NCI-H524 (cell line): ENCODE results near the gene ABHD12.
A peak's percentile ranks its signal among the peaks of the same experiment; 100 is the strongest.
"Not testable (repeated sequence)": the region's sequence is repeated elsewhere in the genome, so short reads cannot be mapped to it uniquely, and the experiment has no call there.

Source experiments
- DNase-seq, 2 experiments: peaks; one replicate each; lab custom pipeline; 2025; lab: John Stamatoyannopoulos, UW

Gene ABHD12

DNA sequence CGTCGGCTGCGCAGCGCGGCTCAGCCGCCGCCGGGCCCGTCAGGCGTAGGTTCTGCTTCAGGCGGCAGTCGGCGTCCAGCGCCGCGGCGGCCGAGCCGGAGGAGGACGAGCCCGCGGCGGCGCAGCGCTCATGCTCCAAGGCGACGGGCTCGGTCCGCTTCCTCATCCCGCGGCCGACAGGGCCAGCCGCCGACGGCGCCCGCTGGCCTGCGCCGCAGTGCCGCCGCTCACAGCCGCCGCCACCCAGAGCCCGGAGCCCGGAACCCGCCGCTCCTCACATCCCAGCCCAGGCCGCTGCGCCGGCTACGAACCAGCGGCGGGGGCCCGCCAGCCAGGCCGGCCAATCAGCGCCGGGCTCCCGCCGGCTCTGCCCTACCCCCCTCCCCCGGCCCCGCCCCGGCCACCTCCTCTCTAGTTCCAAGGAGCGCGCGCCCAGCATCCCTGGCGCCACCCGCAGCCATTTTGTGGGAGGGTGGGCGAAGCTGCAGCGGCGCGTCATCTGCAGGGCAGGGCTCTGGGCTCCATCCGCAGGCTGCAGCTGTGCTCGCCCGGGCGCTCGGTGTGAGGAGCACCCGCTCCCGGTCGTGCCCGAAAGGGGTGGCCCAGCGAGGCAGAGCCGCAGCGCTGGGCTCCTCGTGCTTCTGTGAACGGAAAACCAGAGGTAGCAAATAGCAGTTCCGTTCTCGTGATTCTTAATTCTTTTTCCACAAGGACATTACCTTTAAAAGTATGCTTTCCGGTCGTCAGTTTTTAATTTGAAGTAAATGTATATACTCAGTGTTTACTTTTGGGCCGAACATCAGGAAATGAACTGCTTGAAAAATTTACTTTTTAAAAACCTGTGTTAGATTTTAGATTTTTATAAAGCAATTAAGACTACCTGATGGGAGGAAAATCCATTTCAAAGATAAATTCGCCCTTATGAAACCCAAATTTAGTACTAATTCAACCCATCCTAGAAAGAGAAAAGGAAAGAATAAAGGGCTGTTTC, at the start of gene ABHD12:
TSS of gene ABHD12 (minus strand) at position 298 of the 991 bp plus-strand sequence. CDS start at position 166, 132 bp downstream.
- DNase-seq, result peak; percentile 95

DNA sequence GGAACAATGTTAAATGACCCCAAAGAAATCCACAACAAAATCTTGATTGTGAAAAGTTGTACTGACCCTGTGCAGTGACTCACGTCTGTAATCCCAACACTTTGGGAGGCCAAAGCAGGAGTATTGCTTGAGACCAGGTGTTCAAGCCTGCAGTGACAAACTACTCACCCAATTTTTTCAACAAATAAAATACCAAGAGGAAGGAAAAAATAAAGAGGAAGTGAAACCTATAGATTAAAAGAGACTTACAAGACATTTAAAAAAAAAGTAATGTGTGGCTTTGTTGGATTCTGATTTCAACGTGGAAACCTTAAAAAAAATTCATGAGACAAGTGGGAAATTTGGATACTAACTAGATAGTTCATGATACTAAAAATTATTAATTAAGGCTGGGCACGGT, 48.7 kb upstream of the ABHD12 start:
- no peak for DNase-seq

DNA sequence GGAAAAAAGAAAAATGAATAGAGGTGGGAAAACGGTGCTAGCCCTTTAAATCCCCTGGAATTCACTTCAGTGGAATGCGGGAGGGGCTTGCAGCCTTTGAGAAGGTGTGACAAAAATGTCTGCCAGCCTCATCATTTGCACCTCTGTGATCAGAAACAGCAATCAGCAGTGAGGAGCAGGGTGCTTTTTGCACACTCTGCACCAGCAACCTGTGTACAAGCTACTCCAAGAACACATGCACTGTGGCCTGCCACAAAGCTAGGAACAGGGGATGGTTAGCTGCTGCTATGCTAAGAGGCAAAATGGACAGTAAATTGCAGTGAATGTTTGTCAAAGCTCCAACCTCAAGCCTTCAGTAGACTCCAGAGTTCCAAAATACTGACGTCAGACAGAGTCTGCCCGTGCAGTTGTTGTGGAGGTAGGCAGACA, 46.5 kb upstream of the ABHD12 start:
- no peak for DNase-seq

DNA sequence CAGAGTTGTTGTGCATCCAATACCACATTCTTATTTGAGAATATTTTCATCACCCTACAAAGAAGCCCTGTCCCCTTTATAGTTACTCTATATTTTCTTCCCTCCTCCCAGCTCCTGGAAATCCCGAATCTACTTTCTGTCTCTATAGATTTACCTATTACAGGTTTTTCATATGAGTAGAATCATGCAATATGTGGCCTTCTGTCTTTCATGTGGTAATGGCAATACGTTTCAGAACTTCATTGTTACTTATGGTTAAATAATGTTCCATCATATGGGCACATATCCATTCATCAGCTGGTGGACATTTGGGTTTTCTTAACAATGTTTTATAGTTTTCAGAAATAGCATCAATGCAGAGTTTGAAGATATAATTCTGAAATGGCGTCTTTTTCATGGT, 33.9 kb upstream of the ABHD12 start:
- DNase-seq, result no peak

DNA sequence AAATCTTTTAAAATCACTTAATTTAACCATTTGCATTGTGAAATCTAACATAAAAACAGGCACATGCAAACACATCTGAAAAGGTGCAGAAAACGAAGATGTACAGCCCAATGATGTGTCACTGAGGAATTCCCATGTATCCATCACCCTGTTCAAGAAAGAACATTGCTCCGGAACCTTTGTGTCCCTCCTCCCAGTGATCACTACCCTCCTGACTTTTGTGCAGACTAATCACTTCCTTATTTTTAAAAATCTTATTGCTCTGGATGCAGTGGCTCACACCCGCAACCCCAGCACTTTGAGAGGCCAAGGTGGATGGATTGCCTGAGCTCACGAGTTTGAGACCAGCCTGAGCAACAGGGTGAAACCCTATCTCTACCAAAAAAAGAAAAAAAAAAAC, 31.4 kb upstream of the ABHD12 start:
- no peak for DNase-seq

DNA sequence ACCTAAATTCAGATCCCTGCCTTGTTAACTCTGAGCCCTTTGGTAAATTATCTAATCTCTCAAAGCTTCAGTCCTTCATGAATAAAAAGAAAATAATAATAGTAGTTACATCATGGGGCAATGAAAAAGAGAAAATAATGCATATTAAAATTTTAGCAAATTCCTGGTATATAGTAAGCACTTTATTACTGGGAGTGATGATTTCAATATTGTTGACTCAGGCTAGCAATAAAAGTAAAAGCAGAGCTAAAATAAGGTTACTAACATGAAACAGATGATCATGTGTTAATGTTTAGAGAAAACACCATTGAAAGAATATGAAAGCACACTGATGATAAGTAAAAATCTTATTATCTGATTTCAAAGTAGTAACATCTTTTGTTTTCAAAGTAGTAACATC, 30.5 kb upstream of the ABHD12 start:
- no peak for DNase-seq

DNA sequence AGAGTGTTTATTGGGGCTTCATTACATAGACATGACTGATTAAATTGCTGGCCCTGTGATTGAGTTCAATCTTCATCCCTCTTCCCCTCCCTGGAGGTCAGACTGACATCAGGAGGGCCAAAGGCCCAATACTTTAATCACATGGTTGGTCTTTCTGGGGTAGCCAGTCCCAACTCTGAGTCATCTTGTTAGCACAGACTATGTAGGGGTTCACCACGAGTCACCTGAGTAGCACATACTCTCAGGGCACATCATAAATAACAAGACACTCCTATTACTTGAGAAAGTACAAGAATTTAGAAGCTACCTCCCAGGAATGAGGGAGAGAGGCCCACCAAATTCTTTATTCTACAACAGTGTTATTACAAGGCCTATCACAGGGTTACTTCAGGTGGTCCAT, 28.1 kb upstream of the ABHD12 start:
- no peak for DNase-seq

DNA sequence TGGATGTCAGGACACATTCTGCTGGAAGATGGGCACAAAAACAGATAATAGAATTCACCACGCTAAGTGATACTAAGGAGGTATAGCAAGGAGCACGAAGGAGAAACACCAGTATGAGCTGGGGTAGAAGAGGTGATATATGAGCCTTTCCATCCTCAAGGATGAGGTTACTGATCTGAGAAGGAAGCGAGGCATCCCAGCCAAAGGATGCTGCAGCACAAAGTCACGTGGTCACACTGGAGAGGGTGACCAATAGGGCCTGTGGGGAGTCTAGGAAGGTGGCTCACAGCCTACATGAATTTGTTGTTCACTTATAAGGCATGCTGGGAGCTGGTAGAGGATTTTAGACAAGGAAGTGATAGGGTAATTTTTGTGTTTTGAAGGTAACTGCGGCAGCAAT, 18.3 kb upstream of the ABHD12 start:
- no peak for DNase-seq

DNA sequence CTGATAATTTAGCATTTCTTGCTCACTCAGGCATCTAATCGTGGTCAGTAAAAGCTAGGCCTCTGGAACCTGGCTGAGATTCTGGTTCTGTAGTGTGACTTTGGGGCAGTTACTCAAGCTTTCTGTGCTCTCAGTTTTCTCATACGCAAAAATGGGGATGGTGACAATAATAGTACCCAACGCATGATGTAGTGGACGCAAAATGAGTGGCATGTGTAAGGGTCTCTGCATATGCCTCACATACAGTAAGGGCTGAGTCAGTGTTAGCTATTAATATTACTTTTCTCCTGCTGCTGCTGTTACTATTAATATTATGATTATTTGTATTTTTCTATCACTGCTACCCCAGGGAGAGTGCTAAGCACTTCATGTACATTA, 17.5 kb upstream of the ABHD12 start:
- DNase-seq, result no peak

DNA sequence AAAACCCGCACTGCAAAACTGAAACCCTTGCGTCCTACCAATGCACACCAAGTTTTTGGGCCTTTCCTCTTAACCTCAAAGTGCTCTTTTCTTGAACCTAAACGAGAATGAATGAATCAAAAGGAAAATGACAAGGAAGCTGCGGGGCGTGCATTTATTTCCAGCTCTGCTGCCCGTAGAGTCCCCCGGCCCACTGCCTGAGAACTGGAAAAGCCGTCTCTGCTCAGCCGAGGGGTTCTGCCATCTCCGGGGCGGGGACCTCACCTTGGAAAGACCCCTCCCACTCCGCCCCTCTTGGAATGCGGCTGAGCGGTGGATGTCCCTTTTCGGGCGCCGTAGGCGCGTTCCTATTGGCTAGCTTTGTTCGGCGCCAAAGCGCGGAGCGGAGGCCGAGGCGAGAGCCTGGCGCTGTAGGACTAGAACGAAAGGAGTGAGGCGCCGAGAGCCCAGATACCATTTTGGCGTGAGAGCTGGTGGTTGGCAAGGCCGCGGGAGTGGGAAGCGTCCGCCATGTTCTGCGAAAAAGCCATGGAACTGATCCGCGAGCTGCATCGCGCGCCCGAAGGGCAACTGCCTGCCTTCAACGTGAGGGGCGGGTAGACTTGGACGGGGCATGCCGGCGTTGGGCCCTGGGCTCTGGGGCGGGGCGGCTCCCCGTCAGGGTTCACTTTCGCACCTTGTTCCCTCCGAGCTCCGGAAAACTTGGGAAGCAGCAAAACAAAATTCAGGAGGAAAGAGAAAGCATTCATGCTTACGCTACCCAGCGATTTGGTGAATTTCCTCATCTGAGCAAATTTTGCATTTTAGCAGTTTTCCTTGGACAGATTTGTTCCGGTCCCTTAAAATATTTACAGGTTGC, 16.9 kb upstream of the ABHD12 start, which contains the start of gene GINS1:
TSS of gene GINS1 (plus strand) at position 363 of the 859 bp plus-strand sequence. CDS start at position 511, 148 bp downstream.
- DNase-seq, result peak; percentile 86 to 97

DNA sequence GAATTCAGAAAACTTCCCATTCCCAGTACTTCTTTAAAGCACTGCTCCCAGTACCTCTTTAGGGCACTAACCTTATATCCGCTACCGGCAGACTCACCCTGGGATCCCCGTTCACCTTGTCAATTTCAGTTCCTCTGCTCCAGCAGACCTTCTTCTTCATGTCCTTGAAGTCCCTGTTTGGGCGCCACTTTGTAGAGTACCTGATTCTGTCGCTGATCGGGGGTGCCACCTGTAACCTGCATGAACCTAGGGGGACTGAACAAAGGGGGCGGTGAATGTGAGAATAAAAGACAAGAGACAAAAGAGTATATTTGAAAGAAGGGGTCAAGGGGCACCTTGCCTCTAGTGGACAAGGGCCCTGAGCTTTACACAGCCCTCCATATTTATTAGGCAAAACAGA, 11.9 kb upstream of the ABHD12 start:
- DNase-seq, result no peak

DNA sequence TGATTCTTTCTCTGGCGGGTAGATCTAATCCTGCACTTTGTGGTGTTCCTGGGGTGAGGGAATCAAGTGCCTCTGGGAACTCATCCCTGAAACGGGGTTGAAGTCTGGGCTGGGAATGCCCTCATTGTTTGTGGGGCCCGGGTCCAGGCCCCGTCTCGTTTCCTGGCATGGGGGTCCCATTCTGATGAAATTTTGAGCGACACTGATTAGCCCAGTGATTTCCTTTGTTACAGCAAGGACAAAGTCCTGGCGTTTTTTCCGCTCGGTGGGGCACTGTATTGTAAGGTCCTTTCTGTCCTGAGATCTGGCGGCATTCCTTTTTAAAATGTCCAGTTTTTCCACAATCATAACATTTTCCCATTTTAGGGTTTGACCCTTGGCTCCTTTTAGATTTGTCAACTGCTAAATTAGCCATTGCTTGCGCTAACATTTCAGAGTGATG, 9.7 kb upstream of the ABHD12 start:
- not testable (repeated sequence) for DNase-seq

DNA sequence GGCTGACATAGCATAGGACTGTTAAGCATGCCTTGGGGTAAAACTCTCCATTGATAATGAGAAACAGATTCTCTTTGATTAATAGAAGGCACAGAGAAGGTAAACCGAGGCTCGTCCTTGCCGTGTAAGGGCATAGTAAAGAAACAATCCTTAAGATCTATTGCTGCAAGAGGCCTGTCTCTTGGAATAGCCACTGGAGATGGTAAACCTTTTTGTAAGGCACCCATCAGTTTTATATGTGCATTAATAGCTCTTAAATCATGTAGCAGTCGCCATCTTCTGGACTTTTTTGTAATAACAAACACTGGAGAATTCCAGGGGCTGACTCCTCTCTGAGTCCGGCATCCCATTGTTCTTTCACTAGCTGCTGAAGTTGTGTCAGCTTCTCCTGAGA, 8.4 kb upstream of the ABHD12 start:
- DNase-seq, result peak; percentile 47 to 82

DNA sequence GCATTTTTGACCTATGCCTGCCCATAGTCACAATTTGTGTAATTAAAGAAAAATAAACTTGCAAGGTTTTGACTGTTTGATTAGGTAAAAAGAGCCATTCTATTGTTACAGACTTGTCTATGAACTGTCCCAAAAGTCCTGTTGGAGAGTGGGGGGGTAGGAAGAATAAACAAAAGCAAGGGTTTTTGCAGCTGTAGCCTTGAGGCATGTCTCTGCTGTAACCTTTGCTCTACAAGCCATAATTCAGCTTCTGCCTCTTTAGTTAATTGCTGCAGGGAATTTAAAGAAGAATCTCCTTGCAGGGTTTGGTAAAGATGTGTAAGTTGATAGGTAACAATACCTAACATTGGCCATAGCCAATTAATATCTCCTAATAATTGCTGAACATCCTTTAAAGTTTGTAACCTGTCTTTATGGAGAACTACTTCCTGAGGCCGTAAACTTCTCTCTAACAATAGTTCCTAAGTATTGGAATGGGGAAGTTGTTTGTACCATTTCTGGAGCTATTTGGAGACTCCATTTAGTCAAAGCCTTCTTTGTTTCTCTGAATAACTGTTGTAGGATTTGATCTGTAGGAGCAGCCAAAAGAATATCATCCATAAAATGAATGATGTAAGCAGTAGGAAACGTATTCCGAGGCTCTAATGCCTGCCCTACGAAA, 7.9 kb upstream of the ABHD12 start:
- no peak for DNase-seq

DNA sequence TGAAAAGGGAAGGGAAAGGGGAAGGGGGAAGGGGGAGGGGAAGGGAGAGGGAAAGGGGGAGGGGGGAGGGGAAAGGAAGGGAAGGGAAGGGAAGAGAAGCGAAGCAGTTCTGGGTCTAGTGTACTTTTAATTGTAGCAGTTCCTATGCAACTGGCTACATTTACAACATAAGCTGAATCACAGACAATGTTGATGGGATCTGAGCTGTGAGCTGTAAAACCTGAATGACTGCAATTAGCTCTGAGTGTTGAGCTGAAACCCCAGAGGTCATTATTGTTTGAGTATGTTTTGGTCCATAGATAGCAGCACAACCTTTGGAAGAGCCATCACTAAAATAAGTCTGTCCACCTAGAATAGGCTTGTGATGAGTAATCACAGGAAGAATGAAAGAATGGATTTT, 7.2 kb upstream of the ABHD12 start:
- DNase-seq, result no peak

DNA sequence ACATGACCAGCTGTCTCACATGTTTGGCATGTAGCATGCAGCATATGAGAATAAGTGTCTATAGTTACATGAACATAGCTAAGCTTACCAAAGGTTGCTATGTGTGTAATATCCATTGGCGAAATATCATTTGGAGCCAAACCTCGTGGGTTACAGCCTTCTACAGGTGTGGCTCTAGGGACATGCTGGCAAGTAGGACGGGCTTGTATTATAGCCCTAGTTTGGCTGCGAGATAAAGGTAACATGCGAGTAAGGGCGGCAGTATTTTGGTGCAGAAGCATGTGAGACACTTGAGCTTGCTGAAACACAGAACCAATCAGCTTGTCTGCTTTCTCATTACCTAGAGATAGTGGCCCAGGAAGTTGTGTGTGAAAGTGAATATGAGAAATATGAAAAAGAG, 6.5 kb upstream of the ABHD12 start:
- DNase-seq, result no peak

DNA sequence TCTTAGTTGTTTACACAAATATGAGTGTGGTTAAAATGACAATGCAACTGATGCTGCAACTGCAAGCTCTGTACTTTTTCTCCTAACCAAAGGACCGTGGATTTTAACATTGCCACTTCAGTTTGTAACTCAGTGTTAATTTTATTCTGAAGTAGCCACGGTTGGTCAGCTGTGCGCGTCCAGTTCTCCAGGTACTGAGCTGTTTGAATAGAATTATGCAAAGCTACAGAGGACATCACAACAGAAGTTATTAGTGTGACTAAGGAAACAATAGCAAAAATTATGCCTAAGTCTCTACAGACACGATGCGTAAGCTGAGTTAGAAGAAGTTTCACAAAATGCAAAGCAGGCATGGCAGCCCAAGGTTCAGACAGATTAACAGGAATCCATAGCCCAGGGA, 4.4 kb upstream of the ABHD12 start:
- no peak for DNase-seq

DNA sequence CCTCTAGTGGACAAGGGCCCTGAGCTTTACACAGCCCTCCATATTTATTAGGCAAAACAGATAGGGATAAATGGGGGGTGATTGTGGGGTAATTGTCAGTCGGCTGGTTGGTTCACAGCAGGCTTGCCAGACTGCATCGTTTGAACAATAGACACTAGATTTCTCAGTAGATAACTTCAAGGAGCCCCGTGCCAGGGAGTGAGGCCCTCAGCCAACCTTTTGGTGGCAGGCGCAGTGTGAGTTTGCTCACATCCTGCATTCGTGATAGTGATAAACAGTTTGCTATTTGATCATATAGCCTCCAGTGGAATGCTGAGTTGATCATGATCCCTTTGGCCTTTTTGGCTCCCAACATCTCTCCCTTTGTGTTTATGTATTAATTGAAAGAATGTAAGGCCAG, 3.6 kb upstream of the ABHD12 start:
- DNase-seq, result no peak

DNA sequence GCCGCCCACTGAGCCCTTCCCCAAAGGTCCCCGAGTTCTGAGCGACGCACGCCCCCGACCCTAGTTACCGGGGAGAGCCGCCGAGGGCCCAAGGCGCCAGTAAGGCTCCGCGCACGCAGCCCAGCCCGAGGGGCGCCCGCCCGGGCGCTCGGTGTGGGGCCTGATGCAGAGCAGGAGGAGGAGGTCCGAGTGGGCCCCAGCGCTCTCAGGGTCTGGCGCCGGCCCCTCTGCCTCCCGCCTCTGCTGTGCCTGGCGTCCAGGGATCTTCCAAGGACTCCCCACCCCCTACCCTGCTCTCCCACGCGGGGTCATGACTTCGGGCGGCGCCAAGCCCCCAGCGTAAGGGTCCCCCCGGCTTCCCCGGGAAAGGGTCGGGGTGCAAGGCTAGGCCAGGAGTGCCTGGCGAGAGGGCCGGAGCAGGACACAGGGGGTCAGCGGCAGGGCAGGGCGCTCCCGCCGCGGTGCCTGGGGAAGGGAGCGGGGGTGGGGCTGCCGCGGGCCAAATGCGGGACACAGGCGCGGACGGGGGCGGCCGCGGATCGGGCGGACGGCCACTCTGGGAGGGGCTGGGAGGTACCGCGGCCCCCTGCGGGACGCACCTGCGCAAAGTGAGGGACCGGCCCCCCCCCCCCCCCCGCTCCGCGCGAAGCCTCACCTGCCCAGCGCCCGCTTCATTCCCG, 637 bp downstream of the ABHD12 start:
- DNase-seq, result peak in 1 of 2 experiments; percentile 53

DNA sequence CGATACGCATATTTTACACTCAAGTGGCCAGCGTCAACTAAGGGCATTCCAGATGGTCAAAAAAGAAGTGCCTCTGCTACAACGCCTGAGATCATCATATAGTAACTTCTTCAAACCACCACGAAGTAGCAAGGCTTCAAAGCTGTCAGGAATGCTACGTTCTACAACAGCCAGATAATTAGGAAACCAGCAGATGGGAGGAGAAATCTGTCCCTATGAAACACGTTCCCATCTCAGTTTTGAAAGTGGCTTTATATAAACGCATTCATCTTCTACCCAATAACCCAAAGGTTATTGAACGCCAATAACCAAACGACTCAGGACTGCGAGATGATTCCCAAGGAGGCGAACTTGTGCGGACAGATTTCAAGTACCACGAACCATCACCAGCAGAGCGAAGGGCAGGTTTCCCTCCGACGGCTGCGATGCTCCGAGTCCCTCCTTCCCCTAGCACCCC, 1.2 kb downstream of the ABHD12 start:
- DNase-seq, result peak; percentile 49 to 79

DNA sequence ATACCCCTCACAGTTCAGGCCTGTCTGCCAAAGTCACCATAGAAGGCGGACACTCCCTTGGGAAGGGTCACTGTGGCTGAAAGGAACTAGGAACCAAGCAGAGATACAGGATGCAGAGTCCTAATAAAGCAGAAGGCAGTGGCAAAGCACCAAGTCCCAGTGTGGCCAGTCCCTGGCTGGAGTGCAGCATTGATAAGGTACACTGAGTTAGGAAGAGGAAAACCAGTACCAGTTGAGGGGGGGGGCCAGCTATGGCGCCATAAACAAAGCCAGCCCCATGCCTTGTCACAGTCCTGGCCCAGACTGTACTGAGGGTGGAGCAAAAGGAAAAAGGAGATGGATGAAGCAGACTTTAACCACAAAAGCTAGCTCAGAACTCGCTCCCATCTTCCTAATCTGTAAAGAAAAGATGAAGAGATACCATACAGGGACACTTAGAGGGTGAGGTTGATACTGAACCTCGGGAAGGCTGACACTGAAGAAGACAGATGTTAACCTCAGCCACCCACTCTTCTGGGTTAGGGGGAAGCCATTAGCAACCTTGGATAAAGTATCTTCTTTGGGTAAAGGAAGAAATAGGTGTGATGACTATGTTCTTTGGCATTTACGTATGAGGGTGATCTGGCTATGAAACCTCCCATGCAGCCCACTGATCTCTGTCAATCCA, 7.8 kb downstream of the ABHD12 start:
- DNase-seq, result no peak
